Stimulated activated CD8-positive, alpha-beta memory T cell treated with anti-CD3 and anti-CD28 coated beads, Interleukin-7, amount 100 ng/mL, for 4 hours (primary cell): Measurements from ENCODE around the gene USO1.
"Not testable (repeated sequence)": the region's sequence is repeated elsewhere in the genome, so short reads cannot be mapped to it uniquely, and the experiment has no call there.

Experiments used
- DNase-seq, 2 donors: peaks; one replicate each; pipeline ENCODE4 v3.0.0-alpha.2; 2020; ENCODE audit warnings: low read depth in 2 of 2

The USO1 gene

DNA sequence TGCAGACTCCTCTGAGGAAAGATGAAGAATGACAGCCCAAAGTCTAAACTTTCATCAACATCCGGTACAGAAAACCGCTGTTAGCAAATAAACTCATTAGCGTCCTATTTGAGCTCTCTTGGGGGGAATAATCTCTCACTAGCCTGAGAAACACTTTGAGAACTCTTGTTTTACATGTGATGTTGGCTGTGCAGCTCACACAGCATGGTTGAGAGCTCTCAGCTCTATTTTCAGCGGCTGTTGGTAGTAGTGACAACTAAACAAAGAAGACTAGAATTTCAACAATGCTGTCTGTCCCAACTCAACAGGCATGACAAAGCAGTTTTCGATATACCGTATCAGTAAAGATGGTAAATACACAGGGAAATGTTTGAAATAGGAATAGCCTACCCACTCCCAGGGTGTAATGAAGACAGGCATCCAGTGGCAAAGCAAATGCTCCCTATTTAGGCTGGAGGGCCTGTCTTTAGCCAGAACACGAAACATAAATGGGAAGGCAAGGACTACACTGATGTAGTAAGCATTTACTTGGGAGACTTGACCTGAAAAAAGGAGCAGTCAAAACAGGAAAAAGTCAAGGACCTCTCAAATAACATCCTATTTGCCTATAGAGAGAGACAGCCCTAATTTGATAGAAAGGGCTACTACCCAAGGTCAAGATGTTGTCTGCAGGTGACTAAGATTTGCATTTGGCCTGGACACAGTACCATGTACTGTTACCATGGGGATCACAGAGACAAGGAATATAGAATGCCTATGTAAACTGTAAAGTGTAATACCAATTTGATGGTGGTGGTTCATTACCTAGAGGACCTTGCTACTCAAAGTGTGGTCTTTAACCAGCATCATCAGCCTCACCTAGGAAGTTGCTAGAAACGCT lies 117.5 kb downstream of the USO1 start:
- DNase-seq: no peak

DNA sequence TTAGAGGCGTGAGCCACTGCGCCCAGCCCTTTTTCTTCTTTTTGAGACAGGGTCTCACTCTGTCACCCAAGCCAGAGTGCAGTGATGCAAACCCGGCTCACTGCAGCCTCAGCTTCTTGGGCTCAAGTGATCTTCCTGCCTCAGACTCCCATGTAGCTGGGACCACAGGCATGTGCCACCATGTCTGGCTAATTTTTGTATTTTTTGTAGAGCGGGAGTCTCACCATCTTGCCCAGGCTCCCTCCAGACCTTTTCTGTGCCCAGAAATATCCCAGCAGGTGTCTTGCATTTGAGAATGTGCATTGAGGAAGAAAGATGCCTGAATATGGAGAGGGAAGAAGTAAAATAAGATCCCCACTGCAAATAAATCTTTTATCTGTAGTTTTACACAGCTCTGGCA lies 119.2 kb downstream of the USO1 start:
- no peak for DNase-seq

DNA sequence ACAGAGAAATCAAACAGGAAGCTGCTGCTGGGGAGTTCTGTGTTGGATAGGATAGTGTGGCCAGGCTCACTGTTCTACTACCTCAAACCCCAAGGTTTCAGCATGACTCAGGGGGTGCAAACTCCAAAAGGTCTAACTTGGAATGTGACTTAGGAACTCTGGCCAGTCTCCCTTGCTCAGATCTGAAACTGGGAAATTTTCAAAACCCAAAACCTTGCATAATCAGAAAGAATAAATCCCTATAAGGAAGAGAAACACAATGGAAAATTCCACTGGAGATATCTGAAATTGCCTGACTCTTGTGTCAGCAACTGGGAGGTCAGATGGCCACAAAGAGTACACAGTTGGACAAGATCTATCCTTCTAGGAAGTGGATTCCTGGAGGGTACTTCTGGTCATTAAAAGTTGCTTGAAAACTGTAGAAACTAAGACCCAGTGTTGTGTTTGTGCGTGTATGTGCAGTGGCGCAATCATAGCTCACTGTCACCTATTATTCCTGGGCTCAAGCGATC lies 119.8 kb downstream of the USO1 start:
- no peak for DNase-seq

DNA sequence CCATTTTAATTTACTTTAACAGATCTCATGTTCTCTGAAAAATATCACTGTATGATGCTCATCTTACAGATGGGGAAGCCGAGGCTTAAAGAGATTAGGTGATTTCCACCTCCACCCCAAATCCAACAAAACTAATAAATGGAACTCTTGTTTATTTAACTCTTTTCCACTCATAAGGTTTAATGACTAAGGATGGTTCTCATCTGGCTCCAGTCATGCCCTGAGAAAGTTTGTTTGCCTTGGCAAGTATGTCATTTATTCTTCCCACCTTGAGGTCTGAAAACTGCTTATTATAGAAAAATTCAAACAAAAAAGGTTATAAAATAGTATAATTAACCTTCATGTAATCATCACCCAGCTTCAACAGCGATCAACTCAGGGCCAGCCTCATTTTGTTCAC lies 121.6 kb downstream of the USO1 start:
- no peak for DNase-seq

DNA sequence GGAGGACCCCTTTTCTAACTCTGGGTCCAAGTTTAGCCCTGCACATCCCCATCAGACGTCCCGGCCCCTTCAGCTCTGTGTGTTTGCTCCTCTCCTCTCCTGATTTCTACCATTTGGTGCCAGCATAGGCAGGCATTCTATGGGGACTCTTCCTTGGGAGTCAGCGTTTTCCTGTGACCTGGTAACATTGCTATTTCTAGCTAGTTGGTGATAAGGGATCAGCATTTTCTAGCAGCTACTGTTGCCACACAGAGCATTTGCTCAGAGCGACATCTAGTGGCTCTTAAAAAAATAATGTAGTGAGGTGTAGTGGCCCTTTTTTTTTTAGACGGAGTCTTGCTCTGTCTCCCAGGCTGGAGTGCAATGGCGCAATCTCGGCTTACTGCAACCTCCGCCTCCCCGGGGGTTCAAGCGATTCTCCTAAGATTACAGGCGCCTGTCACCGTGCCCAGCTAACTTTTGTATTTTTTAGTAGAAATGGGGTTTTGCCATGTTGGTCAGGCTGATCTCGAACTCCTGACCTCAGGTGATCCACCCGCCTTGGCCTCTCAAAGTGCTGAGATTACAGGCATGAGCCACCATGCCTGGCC lies 123.9 kb downstream of the USO1 start:
- not testable (repeated sequence) for DNase-seq

DNA sequence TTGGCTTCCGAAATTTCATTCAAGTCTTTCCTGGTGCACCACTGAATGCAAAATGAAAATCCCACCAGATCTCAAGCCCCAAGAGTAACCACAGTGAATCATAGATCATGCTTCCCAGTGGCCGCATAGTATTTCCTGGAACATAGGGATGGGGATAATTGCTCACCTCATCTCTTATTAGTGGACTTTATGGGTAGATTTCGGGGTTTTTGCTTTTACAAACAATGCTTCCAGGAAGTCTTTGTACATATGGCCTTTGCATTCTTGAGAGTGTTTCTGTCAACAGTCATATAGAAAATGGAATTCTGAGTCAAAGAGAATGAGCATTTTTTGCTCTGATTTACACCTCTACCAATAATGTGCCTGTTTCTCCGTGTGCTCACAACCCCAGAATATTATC lies 124.5 kb downstream of the USO1 start:
- DNase-seq: no peak

DNA sequence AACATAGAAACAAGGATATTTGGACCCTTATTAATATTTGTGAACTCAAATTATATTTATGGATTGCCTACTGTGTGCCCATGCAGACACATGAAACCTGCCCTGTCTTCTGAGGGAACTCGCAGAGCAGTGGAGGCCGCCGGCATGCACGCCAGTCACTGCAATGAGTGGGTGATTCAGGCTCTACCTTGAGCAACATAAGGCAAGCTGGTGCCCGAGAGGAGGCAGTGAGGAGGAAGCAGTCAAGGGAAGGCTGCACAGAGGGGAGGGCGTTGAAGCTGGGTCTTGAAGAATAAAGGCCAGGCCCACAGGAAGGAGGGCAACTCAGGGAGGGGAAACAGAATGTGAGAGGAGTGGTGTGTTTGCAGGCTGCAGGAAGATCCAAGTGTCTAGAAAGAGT lies 125.1 kb downstream of the USO1 start:
- no peak for DNase-seq

DNA sequence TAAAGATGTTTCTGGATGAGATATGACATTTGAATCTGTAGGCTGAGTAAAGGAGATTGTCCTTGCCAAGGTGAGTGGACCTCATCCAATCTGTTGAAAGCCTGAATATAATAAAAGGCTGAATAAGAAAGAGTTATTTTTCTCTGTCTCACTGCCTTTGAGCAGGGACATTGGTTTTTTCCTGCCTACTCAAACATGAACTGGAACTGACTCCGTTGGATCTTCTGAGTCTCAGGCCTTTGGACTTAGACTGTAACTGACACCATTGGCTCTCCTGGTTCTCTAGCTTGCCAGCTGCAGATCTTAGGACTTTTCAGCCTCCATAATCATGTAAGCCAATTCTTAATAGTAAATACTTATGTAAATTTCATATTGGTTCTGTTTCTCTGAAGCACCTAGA lies 134.3 kb downstream of the USO1 start:
- DNase-seq: no peak

DNA sequence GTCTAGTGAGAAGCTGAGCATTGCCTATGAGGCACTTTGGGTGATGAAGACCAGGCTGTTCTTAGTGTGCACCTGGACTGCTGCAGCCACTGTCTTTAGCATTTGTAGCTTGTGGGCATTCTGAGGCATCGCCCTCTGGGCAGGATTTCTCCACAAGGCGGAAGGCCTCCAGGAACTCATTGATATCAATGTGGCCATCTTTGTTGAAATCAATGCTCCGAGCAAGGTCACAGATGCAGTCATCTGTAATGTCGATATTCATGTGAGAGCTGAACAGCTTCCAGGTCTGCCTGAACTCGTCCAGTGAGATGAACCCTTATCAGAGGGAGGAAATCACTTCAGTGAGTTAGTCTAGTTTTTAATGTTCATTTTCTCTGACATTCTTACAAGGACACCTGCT lies 136.2 kb downstream of the USO1 start:
- DNase-seq: no peak
